ELR (cell line): ENCODE data around the gene SNRNP70.
"Not testable (repeated sequence)": the region's sequence is repeated elsewhere in the genome, so short reads cannot be mapped to it uniquely, and the experiment has no call there.

Experiments
- DNase-seq: peaks from one replicate; pipeline ENCODE4 v3.0.0-alpha.2; 2015; ENCODE audit warnings: low read depth

SNRNP70 gene

DNA sequence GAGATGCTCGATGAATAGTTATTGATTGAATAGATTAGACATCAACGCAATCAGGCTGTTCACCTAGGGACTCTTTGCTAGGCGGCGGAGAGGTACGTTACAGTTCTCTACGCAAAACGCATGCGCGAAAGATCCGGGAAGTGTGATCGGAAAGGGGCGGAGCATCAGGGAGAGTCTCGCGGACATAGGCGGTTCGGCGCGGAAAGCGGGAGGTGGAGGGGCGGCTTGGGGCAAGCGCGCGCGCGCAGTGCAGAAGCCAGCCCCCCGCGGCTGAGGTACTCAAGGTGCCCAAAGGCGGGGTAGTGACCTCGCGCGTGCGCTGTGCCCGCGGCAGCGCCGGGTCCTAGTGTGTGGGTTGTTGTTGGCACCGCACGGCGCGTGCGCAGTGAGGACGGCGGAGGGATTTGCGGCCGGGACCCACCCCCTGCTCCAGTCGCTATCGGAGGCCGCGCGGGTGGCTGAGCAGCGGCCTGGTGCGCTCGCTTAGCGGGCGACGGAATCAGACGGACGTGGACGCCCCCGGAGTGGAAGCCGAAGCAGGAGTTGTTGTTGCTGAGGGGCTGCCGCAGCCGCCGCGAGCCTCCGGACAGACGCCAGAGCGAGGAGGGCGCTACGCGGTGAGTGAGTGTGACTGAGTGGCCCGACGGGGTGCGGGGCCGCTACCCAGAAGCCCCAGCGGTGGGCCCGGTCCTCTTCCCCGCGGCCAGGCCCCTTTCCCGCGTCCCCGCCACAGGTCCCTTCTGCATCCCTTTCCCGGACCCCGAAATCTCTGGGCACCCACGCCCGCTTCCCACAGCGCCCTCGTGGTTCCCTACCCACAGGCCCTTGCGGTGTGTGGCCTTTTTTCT, at the start of gene SNRNP70:
Gene SNRNP70, plus strand, starts transcription at position 432 of the 848 bp plus-strand sequence. CDS start 964 bp downstream, outside the sequence.
- DNase-seq = peak; percentile 99

DNA sequence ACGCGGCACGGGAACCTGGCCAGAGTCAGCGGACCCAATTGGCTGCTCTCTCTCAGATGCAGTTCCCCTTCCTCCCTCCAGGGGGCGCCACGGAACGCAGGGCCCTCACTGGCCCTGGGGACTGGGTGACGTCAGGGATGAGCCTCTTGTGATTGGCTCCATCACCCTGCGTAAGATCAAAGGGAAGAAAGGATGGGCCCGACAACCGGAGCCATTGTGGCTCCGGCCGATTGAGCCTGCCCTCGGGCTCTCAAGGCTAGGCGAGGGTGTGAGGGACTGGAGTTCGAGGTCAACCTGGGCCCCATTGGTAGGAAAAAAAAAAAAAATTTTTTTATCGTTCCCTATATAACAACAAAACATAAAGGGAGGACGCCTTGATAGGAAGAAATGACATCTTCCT, 48.4 kb upstream of the SNRNP70 start, which contains the start of gene CGB1:
Gene CGB1, minus strand, starts transcription at position 81 of the 400 bp plus-strand sequence. CDS start 184 bp downstream, outside the sequence.
- peak; percentile 37 for DNase-seq

- not testable (repeated sequence) for DNase-seq
These were observed 47.1 kb upstream of the SNRNP70 start for GRCh38 chr19:49038111-49038510.

DNA sequence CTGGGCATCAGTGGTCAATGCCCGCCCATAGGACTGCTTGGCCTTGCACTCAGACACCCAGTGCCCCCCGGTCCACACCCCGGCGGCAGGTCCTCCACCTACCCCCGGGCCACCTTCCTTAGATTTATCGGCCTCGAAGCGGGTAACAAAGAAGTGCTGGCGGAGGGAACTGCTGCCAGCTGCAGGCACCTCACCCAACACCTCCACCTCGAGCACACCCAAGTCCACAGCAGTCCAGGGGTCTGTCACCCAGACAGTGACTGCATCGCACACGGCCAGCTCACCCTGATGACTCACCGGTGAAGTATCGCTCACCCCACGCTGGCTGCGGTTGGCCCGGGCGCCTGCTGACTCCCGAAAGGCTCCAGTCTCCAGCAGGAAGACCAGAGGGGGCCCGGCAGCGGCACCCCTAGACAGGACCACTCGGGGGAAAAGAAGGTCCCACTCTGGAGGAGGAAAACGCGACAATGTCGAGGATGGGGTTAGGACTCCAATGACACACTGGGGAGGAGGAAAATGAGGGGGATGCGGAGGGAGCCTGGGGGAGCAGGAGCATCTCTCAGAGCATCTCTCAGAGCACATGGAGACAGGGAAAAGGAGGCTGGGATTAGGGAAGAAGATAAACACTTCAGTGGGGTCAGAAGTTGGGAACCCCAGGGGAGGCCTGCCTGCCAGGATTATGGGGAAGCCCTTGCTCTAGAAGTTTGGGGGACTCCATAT, 46.5 kb upstream of the SNRNP70 start:
- peak; percentile 93 for DNase-seq

GRCh38 chr19:49039736-49040135, 45.5 kb upstream of the SNRNP70 start:
- not testable (repeated sequence) for DNase-seq

DNA sequence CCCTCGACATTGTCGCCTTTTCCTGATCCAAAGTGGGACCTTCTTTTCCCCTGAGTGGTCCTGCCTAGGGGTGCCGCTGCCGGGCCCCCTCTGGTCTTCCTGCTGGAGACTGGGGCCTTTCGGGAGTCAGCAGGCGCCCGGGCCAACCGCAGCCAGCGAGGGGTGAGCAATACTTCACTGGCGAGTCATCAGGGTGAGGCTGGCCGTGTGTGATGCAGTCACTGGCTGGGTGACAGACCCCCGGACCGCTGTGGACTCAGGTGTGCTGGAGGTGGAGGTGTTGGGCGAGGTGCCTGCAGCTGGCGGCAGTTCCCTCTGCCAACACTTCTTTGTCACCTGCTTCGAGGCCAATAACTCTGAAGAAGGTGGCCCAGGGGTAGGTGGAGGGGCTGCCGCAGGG, 43.1 kb upstream of the SNRNP70 start:
- peak; percentile 80 for DNase-seq

DNA sequence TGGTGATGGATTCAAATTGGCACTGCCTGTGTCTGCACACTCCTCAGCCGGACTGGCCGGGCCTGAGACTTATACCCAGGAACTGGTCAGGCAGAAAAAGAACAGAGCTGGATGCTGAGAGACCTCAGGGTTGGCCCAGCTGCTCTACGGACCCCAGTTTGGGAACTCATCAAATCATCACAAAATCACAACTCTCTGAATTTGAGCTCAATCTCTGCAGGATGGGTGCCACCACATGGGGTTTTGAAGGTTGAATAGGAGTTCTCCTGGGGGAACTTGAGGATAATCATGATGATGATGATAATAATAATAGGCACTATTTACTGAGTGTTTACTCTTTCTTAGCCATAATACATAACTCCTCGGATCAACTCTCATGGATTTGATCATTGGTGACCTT, 42.6 kb upstream of the SNRNP70 start:
- DNase-seq = not testable (repeated sequence)

DNA sequence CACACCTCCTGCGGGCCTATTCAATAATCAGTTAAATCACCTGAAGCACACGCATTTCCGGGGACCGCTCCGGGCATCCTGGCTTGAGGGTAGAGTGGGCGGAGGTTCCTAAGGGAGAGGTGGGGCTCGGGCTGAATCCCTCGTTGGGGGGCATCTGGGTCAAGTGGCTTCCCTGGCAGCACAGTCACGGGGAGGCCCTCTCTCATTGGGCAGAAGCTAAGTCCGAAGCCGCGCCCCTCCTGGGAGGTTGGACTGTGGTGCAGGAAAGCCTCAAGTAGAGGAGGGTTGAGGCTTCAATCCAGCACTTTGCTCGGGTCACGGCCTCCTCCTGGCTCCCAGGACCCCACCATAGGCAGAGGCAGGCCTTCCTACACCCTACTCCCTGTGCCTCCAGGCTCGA, 41.7 kb upstream of the SNRNP70 start, which contains the start of gene CGB5:
Gene CGB5, plus strand, starts transcription at position 301 of the 400 bp plus-strand sequence. CDS start 362 bp downstream, outside the sequence.
- DNase-seq = not testable (repeated sequence)

DNA sequence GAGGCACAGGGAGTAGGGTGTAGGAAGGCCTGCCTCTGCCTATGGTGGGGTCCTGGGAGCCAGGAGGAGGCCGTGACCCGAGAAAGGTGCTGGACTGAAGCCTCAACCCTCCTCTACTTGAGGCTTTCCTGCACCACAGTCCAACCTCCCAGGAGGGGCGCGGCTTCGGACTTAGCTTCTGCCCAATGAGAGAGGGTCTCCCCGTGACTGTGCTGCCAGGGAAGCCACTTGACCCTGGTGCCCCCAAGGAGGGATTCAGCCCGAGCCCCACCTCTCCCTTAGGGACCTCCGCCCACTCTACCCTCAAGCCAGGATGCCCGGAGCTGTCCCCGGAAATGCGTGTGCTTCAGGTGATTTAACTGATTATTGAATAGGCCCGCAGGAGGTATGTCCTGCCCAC, 36.2 kb upstream of the SNRNP70 start, which contains the start of gene CGB8:
Gene CGB8, minus strand, starts transcription at position 101 of the 400 bp plus-strand sequence. CDS start 372 bp downstream, outside the sequence.
- not testable (repeated sequence) for DNase-seq

- not testable (repeated sequence) for DNase-seq
These were observed 35.4 kb upstream of the SNRNP70 start for GRCh38 chr19:49049834-49050233.

DNA sequence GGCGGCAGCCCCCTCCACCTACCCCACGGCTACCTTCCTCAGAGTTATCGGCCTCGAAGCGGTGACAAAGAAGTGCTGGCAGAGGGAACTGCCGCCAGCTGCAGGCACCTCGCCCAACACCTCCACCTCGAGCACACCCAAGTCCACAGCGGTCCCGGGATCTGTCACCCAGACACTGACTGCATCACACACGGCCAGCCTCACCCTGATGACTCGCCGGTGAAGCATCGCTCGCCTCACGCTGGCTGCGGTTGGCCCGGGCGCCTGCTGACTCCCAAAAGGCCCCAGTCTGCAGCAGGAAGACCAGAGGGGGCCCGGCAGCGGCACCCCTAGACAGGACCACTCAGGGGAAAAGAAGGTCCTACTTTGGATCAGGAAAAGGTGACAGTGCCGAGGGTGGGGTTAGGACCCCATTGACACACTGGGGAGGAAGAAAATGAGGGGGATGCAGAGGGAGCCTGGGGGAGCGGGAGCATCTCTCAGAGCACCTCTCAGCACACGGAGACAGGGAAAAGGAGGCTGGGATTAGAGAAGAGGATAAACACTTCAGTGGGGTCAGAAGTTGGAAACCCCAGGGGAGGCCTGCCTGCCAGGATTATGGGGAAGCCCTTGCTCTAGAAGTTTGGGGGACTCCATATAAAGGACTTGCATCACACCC, 34.7 kb upstream of the SNRNP70 start:
- peak; percentile 88 for DNase-seq

- peak; percentile 76 for DNase-seq
These were observed 28.9 kb upstream of the SNRNP70 start for GRCh38 chr19:49056101-49056901.

- peak; percentile 36 for DNase-seq
These were observed 28.2 kb upstream of the SNRNP70 start for GRCh38 chr19:49056902-49057596.

- DNase-seq = peak; percentile 88
These were observed 27.5 kb upstream of the SNRNP70 start, which contains the start of gene CGB7 for GRCh38 chr19:49057636-49058234. Gene CGB7, minus strand, starts transcription at chr19:49057749. Its CDS starts 2,374 bp downstream, at chr19:49055375.

DNA sequence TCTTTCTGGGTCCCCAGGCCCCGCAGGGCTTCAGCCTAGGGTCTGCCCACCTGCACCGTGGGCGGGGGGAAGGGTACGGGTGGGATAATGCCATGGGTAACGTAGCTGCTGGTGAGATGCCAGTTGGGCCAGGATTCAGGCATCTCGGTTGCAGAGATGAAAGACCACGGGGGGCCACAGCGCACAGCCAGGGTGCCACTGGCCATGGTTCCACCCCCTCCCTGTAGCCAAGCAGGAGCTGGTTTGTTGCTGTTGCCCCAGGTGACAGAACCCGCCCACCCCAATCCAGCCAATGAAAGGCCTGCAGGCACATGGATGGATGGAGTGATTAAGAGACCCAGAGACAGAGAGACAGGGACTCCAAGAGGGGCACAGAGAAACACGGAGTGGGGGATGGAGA, 26.7 kb upstream of the SNRNP70 start:
- peak; percentile 51 for DNase-seq

GRCh38 chr19:49059053-49059452, 26.2 kb upstream of the SNRNP70 start:
- DNase-seq = no peak

DNA sequence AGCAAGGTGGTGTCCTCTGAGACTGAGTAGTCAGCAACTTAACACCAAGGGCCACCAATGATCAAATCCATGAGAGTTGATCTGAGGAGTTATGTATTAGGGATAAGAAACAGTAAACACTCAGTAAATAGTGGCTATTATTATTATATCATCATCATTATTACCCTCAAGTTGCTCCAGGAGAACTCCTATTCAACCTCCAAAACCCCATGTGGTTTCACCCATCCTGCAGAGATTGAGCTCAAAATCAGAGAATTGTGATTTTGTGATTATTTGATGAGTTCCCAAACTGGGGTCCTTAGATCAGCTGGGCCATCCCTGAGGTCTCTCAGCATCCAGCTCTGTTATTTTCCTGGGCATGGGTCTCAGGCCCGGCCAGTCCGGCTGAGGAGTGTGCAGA, 24.3 kb upstream of the SNRNP70 start:
- no peak for DNase-seq

DNA sequence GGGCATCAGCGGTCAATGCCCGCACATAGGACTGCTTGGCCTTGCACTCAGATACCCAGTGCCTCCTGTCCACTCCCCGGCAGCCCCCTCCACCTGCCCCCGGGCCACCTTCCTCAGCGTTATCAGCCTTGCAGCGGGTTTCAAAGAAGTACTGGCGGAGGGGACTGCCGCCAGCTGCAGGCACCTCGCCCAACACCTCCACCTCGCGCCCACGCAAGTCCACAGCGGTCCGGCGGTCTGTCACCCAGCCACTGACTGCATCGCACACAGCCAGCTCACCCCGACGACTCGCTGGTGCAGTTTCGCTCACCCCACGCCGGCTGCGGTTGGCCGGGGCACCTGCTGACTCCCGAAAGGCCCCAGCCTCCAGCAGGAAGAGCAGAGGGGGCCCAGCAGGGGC, 23.8 kb upstream of the SNRNP70 start:
- DNase-seq = no peak

DNA sequence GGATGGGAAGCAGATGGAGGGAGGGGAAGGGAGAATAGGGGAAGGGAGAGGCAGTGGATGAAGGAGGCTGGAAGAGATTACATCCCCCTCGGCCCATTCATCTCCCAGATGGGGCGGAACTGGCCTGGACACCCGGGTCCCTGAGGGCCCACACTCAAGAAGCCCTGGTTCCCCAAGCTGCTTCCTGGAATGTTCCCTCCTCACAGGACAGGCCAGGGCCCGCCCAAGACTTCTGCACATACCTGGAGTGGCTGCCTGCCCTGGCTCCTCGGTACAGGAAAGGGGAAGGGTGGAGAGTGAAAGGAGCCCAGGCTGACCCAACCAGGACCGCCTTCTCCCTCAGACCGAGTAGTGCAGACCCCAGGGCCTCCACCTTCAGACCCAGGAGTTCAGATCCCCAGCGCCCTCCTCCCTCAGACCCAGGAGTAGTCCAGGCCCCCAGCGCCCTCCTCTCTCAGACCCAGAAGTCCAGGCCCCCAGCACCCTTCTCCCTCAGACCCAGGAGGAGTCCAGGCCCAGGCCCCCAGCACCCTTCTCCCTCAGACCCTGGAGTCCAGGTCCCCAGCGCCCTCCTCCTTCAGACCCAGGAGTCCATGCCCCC, 21.1 kb upstream of the SNRNP70 start:
- DNase-seq = no peak
